ENCODE results near the gene ADAM10.

Gene ADAM10

DNA sequence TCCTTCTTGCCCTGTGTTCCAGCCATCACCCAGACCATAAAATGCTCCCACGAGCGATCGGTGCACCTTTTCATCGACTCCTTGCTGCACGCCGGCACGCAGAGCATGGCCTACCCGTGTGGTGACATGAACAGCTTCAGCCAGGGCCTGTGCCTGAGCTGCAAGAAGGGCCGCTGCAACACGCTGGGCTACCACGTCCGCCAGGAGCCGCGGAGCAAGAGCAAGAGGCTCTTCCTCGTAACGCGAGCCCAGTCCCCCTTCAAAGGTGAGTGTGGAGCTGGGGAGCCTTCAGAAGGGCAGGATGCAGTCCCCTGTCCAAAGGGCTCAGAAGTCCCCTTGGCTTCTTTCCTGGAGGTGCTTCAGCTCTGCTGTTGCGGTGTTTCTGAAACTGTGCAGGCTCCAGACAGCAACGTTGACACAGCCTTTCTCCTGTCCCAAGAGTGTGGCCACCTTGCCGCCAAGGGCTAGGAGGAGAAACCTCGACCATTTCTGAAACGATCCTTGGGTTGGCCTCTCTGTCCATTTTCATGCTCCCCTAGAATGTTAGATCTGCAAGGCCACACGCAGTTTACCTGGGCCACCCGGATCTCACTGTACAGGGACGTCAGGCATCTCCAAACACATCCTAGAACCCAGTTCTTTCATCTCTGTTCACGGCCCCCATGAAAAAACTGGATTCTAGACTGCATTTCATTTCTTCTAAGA is 201.0 kb downstream of the ADAM10 start:
- DNase-seq: no peak

DNA sequence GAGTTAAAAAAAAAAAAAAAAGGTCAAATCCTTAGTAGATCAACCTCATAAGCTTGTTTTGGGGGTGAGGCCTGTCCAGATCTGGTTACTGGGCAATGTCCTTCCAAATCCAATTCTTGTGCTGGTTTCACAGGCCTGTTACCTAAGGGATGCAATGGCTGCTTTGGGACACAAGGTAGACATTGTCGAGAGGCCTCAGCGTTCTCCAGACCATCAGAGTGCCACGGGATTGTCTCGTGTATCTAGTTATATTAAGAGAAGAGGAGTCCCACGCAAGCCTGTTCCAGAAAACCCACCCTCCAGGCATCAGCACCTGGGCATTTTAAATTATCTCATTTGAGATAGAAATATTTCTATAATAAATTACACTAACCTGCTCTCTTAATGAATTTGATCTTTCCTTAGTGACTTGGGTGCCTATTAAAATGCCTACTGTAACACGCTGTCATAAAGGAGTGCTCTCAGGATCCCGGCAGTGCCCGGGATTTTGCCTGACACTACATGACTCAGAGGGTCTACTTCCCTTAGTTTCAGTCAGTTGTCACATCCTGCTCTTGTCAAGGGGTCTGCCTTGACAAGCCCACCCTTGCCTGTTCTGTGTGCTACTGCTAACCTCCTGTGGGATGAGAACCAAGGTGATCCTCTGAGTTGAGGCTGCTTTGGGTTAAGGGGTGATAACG is 201.7 kb downstream of the ADAM10 start:
- no peak for DNase-seq

DNA sequence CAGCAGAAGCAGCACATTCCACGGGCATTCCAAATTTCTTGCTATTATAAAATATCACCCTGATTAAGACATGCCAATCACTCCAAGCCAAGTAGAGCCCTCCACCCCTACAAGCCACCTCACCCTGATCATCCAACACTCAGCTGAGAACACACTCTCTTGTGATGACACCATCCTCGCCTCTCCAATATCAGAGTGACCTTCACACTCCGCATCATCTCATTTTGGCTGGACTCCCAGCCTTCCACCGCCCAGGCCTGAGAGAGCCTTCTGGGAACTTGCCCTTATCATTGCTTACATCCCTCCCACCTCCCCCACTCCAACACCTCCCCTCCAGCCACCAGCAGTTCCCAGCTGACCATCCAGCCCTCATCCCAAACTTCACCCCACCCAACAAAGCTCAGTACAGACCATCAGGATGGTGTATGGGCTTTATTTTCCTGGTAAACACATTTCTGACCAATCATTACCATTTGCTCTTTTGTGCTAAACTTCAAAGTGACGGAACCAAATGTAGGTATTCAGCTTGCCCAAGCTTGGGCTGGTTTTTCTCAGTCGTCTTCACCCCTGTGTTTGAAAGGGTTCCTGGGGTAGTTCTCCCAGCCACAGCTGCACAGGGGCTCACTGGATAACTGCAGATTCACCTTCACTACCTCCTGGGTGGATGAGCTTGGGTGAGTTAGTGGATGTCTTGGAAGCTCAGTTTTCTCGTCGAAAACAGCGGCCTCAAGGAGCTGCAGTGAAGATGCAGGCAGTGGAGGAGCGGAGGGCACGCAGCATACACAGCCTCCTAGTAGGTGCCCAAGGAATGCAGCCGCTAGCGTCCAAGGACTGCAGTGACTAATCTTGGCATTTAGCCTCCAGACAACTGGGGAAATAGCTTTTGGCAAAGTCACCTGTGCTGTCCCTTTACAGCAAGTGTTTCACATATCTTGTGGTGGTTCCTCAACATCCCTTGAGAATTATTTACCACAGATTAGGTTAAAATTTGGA is 202.6 kb downstream of the ADAM10 start:
- no peak for DNase-seq

DNA sequence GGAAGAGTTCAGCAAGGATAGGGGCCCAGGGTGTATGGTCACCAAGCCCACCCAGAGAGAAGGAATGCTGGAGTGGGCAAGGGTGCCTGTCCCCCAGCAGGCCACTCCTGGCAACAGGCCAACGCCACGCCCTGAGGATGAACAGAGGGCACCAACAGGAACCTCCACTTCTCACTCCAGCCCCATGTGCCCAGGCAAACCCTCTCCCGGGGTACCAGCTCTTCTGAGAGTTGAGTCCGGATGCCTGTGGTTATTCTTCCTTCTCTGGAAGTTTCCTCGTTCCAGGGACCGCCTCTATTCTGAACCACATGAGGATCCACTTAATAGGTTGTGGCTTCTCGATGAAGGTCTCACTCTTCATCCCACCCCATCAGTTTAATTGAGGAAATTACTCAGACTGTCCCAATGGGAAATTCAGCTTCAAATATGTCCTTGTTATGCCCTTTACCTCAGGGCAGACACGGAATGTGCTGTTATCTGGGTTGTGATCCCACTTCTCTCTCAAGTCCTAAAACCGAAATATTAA is 203.4 kb downstream of the ADAM10 start:
- DNase-seq: no peak

DNA sequence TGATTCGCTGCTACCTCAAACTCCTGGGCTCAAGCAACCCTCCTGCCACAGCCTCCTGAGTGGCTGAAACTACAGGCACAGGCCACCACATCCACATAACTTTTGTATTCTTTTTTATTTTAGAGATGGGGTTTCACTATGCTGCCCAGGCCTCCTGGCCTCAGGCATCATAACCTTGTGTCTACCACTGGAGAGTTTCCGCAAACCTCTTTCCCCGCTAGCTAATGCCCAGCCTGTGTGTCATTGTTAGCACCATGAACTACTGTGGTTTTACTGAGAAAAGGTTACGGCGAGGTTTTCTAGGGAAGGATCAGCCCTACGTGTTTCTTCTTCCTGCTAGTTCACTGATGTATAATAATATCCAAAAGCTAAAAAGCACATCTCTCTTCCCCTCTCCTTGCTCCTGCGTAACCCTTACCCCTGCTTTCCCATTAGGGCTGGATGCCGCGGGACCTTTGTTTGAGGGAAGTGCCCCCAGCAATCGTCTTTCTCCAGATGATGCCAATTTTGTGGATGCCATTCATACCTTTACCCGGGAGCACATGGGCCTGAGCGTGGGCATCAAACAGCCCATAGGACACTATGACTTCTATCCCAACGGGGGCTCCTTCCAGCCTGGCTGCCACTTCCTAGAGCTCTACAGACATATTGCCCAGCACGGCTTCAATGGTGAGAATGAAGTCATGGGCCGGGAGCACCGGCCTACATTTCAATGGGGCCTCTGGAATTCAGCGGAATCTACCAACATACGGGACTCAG is 204.0 kb downstream of the ADAM10 start:
- no peak for DNase-seq

DNA sequence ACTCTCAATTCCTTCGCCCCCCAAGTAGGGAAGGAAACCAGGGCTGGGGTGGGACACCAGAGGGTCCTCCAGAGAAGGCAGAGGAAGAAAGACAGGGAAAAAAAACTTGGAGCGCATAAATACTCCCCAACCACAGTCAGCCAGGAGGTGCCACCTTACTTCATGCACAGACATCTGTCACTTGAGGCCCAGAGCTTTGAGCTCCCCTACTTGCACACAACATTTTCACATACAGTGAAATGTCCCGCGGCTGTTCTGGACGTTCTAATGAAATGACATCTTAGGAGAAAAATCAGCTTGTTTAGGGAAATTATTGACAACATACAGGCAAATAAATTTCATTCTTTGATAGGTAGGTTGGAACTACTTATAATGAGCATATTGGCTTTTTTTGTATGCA is 204.8 kb downstream of the ADAM10 start:
- DNase-seq: no peak

DNA sequence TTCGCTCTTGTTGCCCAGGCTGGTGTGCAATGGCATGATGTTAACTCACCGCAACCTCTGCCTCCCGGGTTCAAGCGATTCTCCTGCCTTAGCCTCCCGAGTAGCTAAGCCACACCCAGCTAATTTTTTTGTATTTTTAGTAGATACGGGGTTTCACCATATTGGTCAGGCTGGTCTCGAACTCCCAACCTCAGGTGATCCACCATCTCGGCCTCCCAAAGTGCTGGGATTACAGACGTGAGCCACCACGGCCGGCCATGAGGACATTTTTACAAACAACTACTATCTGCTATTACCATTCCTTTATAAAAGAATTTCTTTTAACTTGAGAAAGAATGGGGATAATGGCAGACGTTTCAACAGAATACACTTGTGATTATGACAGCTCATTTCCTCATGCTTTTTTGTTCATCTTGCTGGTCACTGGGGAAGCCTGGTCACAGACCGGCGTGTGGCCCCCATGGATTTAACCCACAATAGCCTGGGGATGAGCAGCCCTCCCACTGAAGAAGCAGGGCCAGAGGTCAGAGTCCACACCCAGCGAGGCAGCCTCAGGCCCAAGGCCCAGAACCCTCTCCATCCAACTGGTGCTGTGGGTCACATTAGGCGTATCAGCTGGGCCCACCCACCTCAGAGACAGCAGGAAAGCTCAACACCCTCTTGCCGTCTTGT is 205.7 kb downstream of the ADAM10 start:
- DNase-seq: no peak

DNA sequence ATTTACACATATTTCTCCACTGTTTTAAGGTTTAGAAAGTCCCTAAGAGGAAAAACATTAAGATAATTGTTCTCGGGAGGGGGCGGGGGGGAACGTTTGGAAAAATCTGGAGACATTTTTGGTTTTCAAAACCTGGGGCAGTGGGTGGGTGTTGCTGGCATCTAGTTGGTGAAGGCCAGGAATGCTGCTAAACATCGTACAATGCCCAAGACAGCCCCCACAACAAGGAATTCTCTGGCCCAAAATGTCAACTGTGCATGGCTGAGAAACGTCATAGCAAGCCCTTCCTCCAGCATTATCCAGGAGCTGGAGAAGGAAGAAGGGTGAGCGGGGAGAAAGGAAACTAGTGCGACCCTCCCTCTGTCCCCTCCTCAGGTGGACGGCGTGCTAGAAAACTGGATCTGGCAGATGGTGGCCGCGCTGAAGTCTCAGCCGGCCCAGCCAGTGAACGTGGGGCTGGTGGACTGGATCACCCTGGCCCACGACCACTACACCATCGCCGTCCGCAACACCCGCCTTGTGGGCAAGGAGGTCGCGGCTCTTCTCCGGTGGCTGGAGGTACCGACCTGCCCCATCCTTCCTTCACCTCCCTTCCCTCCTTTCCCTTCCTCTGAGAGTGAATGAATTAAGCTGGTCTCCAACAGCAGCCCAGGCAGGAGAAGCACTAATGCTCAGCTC is 208.0 kb downstream of the ADAM10 start:
- DNase-seq: no peak

DNA sequence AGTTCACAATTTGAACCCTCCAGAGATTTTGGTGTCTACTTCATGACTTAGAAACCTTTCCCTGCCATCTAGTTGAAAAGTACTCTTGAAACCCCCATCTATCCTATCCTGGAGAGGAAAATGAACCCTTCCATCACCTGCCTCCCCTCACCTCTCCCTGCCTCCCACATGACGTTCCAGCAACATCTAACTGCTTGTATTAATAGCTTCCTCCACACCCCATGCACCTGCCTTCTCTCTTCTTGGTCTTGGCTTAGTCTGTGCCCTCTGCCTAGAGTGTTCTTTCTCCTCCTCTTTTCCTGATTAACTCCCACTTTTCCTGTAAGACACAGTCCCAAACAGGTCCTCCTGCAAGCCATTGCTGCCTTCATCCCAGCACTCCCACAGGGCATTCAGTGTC is 210.0 kb downstream of the ADAM10 start:
- peak; percentile 11 for DNase-seq

DNA sequence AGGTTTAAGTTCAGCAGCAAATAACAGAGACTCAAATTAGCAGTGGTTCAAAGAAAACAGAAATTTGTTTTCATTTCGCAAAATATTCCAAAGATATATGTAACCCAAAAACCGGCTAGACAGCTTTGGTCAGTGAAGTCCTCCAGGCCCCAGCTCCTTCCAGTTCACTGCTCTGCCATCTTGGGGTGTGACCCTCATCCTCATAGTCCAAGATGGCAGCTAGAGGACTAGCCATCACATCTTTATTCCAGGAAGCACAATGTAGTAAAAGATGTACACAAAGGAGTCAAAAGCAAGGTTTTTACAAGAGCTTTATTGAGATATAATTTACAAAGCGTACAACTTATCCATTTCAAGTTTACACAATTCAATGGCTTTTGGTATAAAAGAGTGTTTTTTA is 210.6 kb downstream of the ADAM10 start:
- DNase-seq: no peak

Measured in NCI-H510A treated with DMSO at 0.1 percent for 48 hours (cell line).